ENCODE results near the gene FGR. TPM values are rescaled to one million over a fixed set of nuclear protein-coding genes. Genes with fewer than 3 reads are reported as not detected.

The FGR gene
- total and polyA plus RNA-seq, 2 of the 13 experiments (the other 11 are each of a cell fraction or from before 2014, with no cell fraction given), result not detected

GRCh38 chr1:27616441-27616840, 18.5 kb downstream of the FGR start (continued):
- TF ChIP-seq POGK (CRISPR knock-in tag; conservative IDR thresholded peaks at IDR 0.05) (no peak), ZXDC (CRISPR knock-in tag; IDR thresholded peaks at IDR 0.05) (no peak)

- ChIA-PET CTCF (ENCODE audit: low intra/inter-chr PET ratio, low total read pairs) (no interaction called here), POLR2A (no interaction called here)
- no peaks in the 10 kb centered on the region for H3K79me2 ChIP-seq (ENCODE audit: insufficient read depth, low read length)
- H3K4me1 ChIP-seq (ENCODE audit: insufficient read depth, low read length), result peaks cover 23% of the 10 kb centered on the region
- in situ Hi-C loops (cut with HindIII; ENCODE audit: extremely low pct_ligation_motif_present, low pct_unique_long_range_greater_than_20kb) (loop anchor here (5.0 kb wide), 1 partner anchor 42 kb away; no protein-coding TSS in a partner anchor), intact Hi-C loops (cut with micrococcal nuclease; ENCODE audit: unreplicated experiment) (no loop called here)
- H3K27ac ChIP-seq (ENCODE audit: extremely low read length, insufficient read depth, low read length), result no peak overlapping the region
- H3K27me3 ChIP-seq (ENCODE audit: control insufficient read depth in 1 of 2, insufficient read depth in 2 of 2, low read length in 2 of 2), result peaks cover 0 to 18% of the 10 kb centered on the region in 2 experiments; a peak in 3 of 5 replicates
- DNase-seq (ENCODE audit: low spot score), result no peak
- no peak overlapping the region for H2AFZ ChIP-seq (ENCODE audit: low read length)
- H3K4me3 ChIP-seq (replicated peaks in 1 of 3; ENCODE audit: insufficient read depth in 1 of 3, low read depth in 2 of 3, low read length in 3 of 3), result no peak overlapping the region
- no peaks in the 10 kb centered on the region for H3K36me3 ChIP-seq (replicated peaks in 1 of 2; ENCODE audit: control insufficient read depth in 1 of 2, insufficient read depth in 2 of 2, low read length in 2 of 2)
- ATAC-seq, result no peak; the same call in 2 of the 3 replicates
- H4K20me1 ChIP-seq (ENCODE audit: insufficient read depth, low read length), result no peaks in the 10 kb centered on the region
- no peaks in the 10 kb centered on the region for H3K9me3 ChIP-seq (ENCODE audit: low read length)
- FAIRE-seq, result no peak
- 61% methylated on average over 29 of the region's 41 CpGs for WGBS (ENCODE audit: low lambda C conversion rate)
- H3K9ac ChIP-seq (ENCODE audit: insufficient read depth, low read depth, low read length), result no peak overlapping the region
- H3K4me2 ChIP-seq (ENCODE audit: low read depth, low read length), result no peak overlapping the region
- BruUV-seq (replicated peaks), result no TSS peak
- TF ChIP-seq AKNA (CRISPR knock-in tag; IDR thresholded peaks at IDR 0.05; ENCODE audit: borderline replicate concordance) (no peak), CREM (IDR thresholded peaks at IDR 0.05) (no peak), CREM (CRISPR knock-in tag; IDR thresholded peaks at IDR 0.05) (no peak), MTA3 (CRISPR knock-in tag; IDR thresholded peaks at IDR 0.05) (no peak), IRF2 (CRISPR knock-in tag; IDR thresholded peaks at IDR 0.05) (no peak), ELF3 (CRISPR knock-in tag; IDR thresholded peaks at IDR 0.05) (no peak), ZNF652 (CRISPR knock-in tag; IDR thresholded peaks at IDR 0.05; ENCODE audit: borderline replicate concordance, low read depth) (no peak), ZNF136 (CRISPR knock-in tag; IDR thresholded peaks at IDR 0.05; ENCODE audit: low read depth) (no peak), ZNF230 (CRISPR knock-in tag; IDR thresholded peaks at IDR 0.05) (no peak), DPF2 (CRISPR knock-in tag; IDR thresholded peaks at IDR 0.05; ENCODE audit: borderline replicate concordance, low read depth) (no peak), FOXA3 (CRISPR knock-in tag; IDR thresholded peaks at IDR 0.05) (no peak)
These were observed 19.4 kb downstream of the FGR start for GRCh38 chr1:27615346-27616192.
